ENCODE results near the gene COPS3. TPM values are rescaled to one million over a fixed set of nuclear protein-coding genes. Genes with fewer than 3 reads are reported as not detected.

The COPS3 gene
- total and polyA plus RNA-seq, 2 of the 8 experiments (the other 6 are each of a cell fraction or from before 2014, with no cell fraction given), result 82.9 to 110 TPM

DNA sequence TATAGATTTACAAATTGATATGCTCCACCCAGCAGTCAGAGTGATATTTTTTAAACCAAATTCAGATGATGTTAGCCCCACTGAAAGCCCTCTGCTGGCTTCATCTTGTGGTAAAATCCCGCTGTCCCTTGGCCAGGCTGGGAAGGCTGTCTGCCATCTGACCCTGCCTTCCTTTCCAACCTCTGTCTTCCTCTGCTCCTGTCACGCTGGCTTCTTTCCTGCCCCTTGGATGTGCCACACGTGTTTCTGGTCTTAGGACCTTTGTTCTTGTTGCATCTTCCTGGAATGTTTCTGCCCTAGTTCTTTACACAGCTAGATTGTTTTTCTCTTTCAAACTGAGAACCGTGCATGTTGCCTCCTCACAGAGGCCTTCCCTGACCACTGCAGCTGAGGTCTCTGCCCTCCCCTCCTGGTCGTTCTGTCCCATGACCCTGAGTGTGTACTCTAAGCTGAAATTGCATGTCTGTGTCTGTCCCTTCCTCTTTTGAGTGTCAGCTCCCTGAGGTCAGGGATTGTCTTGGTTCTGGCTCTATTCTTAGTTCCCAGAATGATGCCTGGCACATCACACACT lies 33.5 kb upstream of the COPS3 start:
- Histone ChIP-seq H3K27me3 (replicated peaks in 1 of 4; ENCODE audit: control insufficient read depth in 3 of 4, extremely low read depth in 1 of 4, insufficient read depth in 3 of 4, low read length in 3 of 4) (no peaks in the 10 kb centered on the region), H4K91ac (replicated peaks; ENCODE audit: insufficient read length, low read length) (no peak overlapping the region), H4K8ac (ENCODE audit: extremely low read depth, insufficient read depth, low read length) (no peak overlapping the region), H3K9me3 (ENCODE audit: insufficient read depth in 2 of 2, low read depth in 1 of 2, low read length in 1 of 2) (no peaks in the 10 kb centered on the region; a peak in 1 of 4 replicates), H3K79me2 (ENCODE audit: control insufficient read depth in 1 of 2, insufficient read depth in 2 of 2, low read length in 2 of 2) (no peaks in the 10 kb centered on the region), H3K4me2 (ENCODE audit: insufficient read depth in 1 of 2, low read depth in 2 of 2, low read length in 2 of 2) (no peak overlapping the region), H4K5ac (ENCODE audit: insufficient read length, low read depth, low read length) (no peak overlapping the region), H2BK120ac (replicated peaks; ENCODE audit: low read depth, low read length) (no peak overlapping the region), H3K18ac (ENCODE audit: extremely low read depth, low read length) (no peak overlapping the region), H3K27ac (ENCODE audit: low read depth, low read length) (no peak overlapping the region), H2BK5ac (ENCODE audit: low read depth, low read length) (no peak overlapping the region), H3K14ac (ENCODE audit: insufficient read length) (no peak overlapping the region), H2BK20ac (ENCODE audit: low read length) (no peak overlapping the region), H3K79me1 (ENCODE audit: low read depth, low read length) (no peaks in the 10 kb centered on the region), H2BK15ac (ENCODE audit: low read length) (no peak overlapping the region), H3K36me3 (ENCODE audit: control insufficient read depth in 2 of 4, insufficient read depth in 4 of 4, low read length in 3 of 4) (no peaks in the 10 kb centered on the region; a peak in 1 of 8 replicates), H3K4me3 (ENCODE audit: extremely low read depth in 1 of 4, insufficient read depth in 2 of 4, low read depth in 3 of 4, low read length in 4 of 4) (no peak overlapping the region), H2AFZ (ENCODE audit: low read length) (no peak overlapping the region), H3K23ac (ENCODE audit: insufficient read length) (no peak overlapping the region), H4K20me1 (replicated peaks in 1 of 2; ENCODE audit: control insufficient read depth in 1 of 2, insufficient read depth in 2 of 2, low read length in 2 of 2) (no peaks in the 10 kb centered on the region), H3K9ac (replicated peaks in 1 of 4; ENCODE audit: extremely low read depth in 1 of 4, low read depth in 3 of 4, low read length in 3 of 4) (no peak overlapping the region), H3K4ac (replicated peaks; ENCODE audit: insufficient read length, low read depth, low read length) (no peak overlapping the region), H2BK12ac (ENCODE audit: low read depth, low read length) (no peak overlapping the region), H3K23me2 (ENCODE audit: low read depth, low read length) (no peaks in the 10 kb centered on the region), H3K56ac (replicated peaks; ENCODE audit: insufficient read length, low read depth, low read length) (no peak overlapping the region), H3K4me1 (replicated peaks in 1 of 4; ENCODE audit: control insufficient read depth in 3 of 4, insufficient read depth in 4 of 4, low read length in 3 of 4) (0 out of 7 replicates have a peak, but pooled peaks cover 0 to 3% (median under 1%) of the 10 kb centered on the region in 4 experiments), H2AK5ac (ENCODE audit: low read depth, low read length) (no peak overlapping the region)
- POLR2A ChIA-PET (ENCODE audit: partially characterized antibody), result interaction anchor here (0.8 to 1.8 kb wide), 3 partner anchors 11 to 44 kb away, joined by 3 to 7 read pairs (median 3); partner anchors contain the start of gene COPS3
- TF ChIP-seq SP2 (IDR thresholded peaks at IDR 0.05; ENCODE audit: low read length), result no peak
- TF ChIP-seq GTF2F1 (IDR thresholded peaks at IDR 0.05; ENCODE audit: borderline replicate concordance, low read depth, low read length), result no peak
- DNase-seq (ENCODE audit: low read depth in 1 of 2, low spot score in 2 of 2), result no peak
- FAIRE-seq, result no peak
- WGBS, 2 experiments (ENCODE audit: extremely low coverage in 1 of 2, insufficient coverage in 1 of 2, insufficient read length in 1 of 2, insufficient replicate concordance in 2 of 2, low coverage in 1 of 2, low lambda C conversion rate in 2 of 2, missing lambda C conversion rate in 1 of 2), result 82% methylated on average over 5 of the region's 5 CpGs; no CpG with 5 or more reads in 1 of the 2 experiments
- CTCF ChIA-PET (ENCODE audit: partially characterized antibody), result interaction anchor here (0.7 to 1.1 kb wide), 3 partner anchors 8 to 44 kb away, joined by 3 to 4 read pairs (median 3); no protein-coding TSS in a partner anchor
